ENCODE data around the gene ABHD2.

DNA sequence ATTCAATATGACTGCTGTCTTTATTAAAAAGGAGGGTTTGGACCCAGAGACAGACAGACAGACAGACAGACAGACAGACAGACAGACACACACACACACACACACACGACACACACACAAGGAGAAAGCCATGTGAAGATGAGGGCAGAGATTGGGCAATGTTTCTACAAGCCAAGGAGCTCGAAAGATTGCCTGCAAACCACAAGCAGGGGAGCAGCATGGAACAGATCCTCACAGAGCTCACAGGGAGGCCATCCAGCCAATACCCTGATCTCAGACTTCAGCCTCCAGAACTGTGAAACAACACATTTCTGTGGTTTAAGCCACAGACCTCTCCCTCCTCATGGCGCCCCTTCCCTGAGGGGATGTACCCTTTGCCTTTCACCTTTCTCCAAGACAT lies 35.8 kb upstream of the ABHD2 start:
- TF ChIP-seq ZNF221 (tag by site-specific recombination; IDR thresholded peaks at IDR 0.05; ENCODE audit: borderline replicate concordance) (no peak), ZBTB1 (tag by site-specific recombination; IDR thresholded peaks at IDR 0.05) (no peak), ZBTB8A (tag by site-specific recombination; IDR thresholded peaks at IDR 0.05) (no peak), ZNF274 (IDR thresholded peaks at IDR 0.05; ENCODE audit: low read length) (no peak), ZNF274 (tag by site-specific recombination; IDR thresholded peaks at IDR 0.05; ENCODE audit: borderline replicate concordance) (no peak), ZNF670 (tag by site-specific recombination; IDR thresholded peaks at IDR 0.05; ENCODE audit: low read depth) (no peak), YY1 (tag by site-specific recombination; IDR thresholded peaks at IDR 0.05) (no peak), ZNF629 (tag by site-specific recombination; IDR thresholded peaks at IDR 0.05) (no peak)
- TF ChIP-seq, protein P1, sequence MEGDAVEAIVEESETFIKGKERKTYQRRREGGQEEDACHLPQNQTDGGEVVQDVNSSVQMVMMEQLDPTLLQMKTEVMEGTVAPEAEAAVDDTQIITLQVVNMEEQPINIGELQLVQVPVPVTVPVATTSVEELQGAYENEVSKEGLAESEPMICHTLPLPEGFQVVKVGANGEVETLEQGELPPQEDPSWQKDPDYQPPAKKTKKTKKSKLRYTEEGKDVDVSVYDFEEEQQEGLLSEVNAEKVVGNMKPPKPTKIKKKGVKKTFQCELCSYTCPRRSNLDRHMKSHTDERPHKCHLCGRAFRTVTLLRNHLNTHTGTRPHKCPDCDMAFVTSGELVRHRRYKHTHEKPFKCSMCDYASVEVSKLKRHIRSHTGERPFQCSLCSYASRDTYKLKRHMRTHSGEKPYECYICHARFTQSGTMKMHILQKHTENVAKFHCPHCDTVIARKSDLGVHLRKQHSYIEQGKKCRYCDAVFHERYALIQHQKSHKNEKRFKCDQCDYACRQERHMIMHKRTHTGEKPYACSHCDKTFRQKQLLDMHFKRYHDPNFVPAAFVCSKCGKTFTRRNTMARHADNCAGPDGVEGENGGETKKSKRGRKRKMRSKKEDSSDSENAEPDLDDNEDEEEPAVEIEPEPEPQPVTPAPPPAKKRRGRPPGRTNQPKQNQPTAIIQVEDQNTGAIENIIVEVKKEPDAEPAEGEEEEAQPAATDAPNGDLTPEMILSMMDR (tag by site-specific recombination; IDR thresholded peaks at IDR 0.05) = no peak
- TF ChIP-seq, protein P2, sequence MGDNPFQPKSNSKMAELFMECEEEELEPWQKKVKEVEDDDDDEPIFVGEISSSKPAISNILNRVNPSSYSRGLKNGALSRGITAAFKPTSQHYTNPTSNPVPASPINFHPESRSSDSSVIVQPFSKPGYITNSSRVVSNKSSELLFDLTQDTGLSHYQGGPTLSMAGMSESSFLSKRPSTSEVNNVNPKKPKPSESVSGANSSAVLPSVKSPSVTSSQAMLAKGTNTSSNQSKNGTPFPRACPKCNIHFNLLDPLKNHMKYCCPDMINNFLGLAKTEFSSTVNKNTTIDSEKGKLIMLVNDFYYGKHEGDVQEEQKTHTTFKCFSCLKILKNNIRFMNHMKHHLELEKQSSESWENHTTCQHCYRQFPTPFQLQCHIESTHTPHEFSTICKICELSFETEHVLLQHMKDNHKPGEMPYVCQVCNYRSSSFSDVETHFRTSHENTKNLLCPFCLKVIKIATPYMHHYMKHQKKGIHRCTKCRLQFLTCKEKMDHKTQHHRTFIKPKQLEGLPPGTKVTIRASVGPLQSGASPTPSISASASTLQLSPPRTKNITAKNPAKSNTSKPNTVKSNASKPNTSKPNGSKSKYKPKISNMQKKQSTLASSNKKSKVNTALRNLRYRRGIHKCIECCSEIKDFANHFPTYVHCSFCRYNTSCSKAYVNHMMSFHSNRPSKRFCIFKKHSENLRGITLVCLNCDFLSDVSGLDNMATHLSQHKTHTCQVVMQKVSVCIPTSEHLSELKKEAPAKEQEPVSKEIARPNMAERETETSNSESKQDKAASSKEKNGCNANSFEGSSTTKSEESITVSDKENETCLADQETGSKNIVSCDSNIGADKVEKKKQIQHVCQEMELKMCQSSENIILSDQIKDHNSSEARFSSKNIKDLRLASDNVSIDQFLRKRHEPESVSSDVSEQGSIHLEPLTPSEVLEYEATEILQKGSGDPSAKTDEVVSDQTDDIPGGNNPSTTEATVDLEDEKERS (tag by site-specific recombination; IDR thresholded peaks at IDR 0.05) = no peak
- TF ChIP-seq, protein P3, sequence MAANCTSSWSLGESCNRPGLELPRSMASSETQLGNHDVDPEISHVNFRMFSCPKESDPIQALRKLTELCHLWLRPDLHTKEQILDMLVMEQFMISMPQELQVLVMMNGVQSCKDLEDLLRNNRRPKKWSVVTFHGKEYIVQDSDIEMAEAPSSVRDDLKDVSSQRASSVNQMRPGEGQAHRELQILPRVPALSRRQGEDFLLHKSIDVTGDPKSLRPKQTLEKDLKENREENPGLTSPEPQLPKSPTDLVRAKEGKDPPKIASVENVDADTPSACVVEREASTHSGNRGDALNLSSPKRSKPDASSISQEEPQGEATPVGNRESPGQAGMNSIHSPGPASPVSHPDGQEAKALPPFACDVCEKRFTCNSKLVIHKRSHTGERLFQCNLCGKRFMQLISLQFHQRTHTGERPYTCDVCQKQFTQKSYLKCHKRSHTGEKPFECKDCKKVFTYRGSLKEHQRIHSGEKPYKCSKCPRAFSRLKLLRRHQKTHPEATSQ (tag by site-specific recombination; IDR thresholded peaks at IDR 0.05) = no peak
- TF ChIP-seq, protein P4, sequence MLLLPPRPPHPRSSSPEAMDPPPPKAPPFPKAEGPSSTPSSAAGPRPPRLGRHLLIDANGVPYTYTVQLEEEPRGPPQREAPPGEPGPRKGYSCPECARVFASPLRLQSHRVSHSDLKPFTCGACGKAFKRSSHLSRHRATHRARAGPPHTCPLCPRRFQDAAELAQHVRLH (tag by site-specific recombination; IDR thresholded peaks at IDR 0.05) = no peak

Data from HEK293 (cell line).